Ovary (tissue), 3 donors: ENCODE results near the gene MTIF2.

ENCODE experiments used
- EP300 ChIP-seq: sonication (generic); formaldehyde crosslinking; IDR thresholded peaks from one replicate; pipeline ENCODE4 v1.6.1; 2017; ENCODE audit warnings: antibody characterized with exemption
- POLR2A ChIP-seq: fragments of 450-650 bp; IDR thresholded peaks from one replicate; pipeline ENCODE4 v1.6.1; 2017; ENCODE audit warnings: antibody characterized with exemption, mild to moderate bottlenecking, moderate library complexity
- TF ChIP-seq, protein P1 (sequence below), 3 donors: fragments of 450-650 bp in 2 of 3; fragments of 200-600 bp in 1 of 3; IDR thresholded peaks; one replicate each; pipeline versions ENCODE4 v1.5.1 to v1.8.0; 2016 to 2022; ENCODE audit warnings: antibody characterized with exemption in 3 of 3, mild to moderate bottlenecking in 1 of 3
- donor health status: DM: no; HTN: no; CAD: no.

GRCh38 chr2:55252832-55253231 lies 16.2 kb downstream of the MTIF2 start:
- TF ChIP-seq POLR2A: no peak
- TF ChIP-seq, protein P1, sequence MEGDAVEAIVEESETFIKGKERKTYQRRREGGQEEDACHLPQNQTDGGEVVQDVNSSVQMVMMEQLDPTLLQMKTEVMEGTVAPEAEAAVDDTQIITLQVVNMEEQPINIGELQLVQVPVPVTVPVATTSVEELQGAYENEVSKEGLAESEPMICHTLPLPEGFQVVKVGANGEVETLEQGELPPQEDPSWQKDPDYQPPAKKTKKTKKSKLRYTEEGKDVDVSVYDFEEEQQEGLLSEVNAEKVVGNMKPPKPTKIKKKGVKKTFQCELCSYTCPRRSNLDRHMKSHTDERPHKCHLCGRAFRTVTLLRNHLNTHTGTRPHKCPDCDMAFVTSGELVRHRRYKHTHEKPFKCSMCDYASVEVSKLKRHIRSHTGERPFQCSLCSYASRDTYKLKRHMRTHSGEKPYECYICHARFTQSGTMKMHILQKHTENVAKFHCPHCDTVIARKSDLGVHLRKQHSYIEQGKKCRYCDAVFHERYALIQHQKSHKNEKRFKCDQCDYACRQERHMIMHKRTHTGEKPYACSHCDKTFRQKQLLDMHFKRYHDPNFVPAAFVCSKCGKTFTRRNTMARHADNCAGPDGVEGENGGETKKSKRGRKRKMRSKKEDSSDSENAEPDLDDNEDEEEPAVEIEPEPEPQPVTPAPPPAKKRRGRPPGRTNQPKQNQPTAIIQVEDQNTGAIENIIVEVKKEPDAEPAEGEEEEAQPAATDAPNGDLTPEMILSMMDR (IDR thresholded peaks at IDR 0.05): no peak
- TF ChIP-seq EP300: no peak
